HG02642 (cell line): ENCODE measurements around the gene SYN1.
A peak's percentile ranks its signal among the peaks of the same experiment; 100 is the strongest.
"Not testable (repeated sequence)": the region's sequence is repeated elsewhere in the genome, so short reads cannot be mapped to it uniquely, and the experiment has no call there.

Experiments used
- ATAC-seq: cut with Tn5 transposase; IDR thresholded peaks from one replicate; pipeline ENCODE4 v1.9.1; 2021; ENCODE audit warnings: mild to moderate bottlenecking; ENCODE audit not compliant: unreplicated experiment, poor library complexity

SYN1 gene

DNA sequence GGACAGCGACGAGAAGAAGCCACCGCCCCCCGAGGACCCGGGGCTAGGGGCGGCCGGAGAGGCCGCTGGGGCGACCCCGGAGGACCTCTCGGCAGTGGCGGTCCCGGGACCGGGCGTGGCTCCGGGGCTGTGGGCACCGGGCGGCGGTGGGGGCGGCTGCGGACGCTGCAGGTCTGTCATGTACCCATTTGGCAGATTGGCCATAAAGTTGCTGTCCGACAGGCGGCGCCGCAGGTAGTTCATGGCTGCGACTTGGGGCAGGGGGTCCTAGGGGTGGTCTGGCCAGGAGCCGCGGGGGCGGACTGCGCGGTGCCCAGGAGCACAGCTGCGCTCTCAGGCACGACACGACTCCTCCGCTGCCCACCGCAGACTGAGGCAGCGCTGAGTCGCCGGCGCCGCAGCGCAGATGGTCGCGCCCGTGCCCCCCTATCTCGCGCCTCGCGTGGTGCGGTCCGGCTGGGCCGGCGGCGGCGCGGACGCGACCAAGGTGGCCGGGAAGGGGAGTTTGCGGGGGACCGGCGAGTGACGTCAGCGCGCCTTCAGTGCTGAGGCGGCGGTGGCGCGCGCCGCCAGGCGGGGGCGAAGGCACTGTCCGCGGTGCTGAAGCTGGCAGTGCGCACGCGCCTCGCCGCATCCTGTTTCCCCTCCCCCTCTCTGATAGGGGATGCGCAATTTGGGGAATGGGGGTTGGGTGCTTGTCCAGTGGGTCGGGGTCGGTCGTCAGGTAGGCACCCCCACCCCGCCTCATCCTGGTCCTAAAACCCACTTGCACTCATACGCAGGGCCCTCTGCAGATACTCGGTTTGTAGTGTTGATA, at the start of gene SYN1:
SYN1 (minus strand) TSS at position 372 of the 817 bp plus-strand sequence; CDS start at position 243, 129 bp downstream.
- ATAC-seq, result peak; percentile 84

DNA sequence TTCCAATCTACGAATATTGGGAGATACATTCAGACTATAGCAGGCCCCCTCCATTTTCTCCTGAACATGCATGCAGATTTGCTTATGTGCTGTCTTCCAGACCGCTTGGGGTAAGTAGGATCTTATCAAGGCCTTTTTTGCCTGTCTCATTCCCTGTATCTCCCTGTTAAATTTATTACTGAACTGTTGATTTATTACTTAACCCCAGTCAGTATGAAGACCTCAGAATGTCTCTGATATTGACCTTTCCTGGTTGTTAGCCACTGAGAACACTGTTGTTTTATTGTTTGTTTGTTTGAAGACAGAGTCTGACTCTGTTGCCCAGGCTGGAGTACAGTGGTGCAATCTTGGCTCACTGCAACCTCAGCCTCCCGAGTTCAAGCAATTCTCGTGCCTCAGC, 46.1 kb upstream of the SYN1 start:
- ATAC-seq, result not testable (repeated sequence)

DNA sequence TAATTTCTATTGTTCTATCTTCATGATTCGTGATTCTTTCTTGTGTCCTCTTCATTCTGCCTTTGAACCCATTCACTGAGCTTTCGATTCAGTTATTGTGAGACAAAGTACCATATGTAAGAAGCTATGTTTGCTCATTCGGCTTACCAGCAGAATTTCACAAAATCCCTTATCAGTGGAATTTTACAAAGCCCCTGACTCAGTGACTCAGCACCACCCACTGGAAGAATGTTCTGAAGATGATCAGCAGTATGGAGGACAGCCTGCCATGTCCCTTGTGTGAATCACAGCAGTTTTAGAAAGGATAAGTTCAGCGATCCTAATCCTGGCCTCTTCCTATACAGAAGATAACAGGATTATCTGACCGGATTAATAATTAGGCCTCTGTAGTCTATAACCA, 45.1 kb upstream of the SYN1 start:
- no peak for ATAC-seq

DNA sequence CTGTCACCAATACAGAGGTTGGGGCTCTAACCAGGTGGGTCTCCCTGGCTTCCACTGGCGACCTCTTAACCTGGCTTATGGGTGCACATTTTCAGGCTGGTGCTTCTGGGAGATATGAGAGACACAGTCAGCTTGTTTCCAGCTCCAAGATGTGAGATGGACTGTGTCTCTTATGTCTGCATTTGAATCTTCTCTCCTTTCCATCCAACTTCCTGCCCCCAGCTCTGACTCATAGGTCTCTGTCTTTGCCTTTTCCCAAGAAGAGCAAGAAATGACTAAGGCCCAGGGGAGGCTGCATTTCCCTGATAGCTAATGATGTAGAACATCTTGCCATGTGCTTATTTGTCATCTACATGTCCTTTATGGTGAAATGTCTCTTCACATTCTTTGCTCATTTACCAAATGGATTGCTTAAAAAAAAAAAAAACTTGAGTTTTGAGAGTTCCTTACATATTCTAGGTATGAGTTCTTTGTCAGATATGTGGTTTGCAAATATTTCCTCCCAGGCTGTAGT, 42.5 kb upstream of the SYN1 start:
- ATAC-seq, result no peak

DNA sequence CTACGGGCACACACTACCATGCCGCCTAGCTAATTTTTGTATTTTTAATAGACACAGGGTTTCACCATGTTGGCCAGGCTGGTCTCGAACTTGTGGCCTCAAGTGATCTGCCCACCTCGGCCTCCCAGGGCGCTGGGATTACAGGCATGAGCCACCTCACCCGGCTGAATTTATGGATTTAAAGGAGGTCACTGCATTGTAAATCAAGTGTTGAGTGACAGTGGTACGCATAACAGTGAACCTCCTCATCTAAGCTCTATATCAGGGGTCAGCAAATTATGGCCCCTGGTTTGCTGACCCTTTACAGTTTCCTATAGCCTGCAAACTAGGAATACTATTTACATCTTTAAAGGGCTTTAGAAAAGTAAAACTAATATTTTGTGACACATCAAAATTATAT, 41.9 kb upstream of the SYN1 start:
- no peak for ATAC-seq

DNA sequence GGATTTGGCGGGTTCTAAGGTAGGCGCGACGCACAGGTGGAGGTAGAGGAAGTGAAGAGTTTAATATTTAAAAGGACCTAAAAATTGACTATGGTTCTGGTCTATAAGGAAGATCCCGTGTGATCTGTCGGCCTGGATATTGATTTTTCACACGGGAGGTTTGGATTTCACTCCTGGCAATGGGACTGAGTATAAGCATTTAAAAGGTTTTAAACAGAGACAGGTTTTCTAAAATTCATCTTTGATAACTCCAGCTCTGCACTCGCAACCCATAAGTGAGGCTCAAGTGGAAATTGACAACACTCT, 39.7 kb upstream of the SYN1 start:
- no peak for ATAC-seq

DNA sequence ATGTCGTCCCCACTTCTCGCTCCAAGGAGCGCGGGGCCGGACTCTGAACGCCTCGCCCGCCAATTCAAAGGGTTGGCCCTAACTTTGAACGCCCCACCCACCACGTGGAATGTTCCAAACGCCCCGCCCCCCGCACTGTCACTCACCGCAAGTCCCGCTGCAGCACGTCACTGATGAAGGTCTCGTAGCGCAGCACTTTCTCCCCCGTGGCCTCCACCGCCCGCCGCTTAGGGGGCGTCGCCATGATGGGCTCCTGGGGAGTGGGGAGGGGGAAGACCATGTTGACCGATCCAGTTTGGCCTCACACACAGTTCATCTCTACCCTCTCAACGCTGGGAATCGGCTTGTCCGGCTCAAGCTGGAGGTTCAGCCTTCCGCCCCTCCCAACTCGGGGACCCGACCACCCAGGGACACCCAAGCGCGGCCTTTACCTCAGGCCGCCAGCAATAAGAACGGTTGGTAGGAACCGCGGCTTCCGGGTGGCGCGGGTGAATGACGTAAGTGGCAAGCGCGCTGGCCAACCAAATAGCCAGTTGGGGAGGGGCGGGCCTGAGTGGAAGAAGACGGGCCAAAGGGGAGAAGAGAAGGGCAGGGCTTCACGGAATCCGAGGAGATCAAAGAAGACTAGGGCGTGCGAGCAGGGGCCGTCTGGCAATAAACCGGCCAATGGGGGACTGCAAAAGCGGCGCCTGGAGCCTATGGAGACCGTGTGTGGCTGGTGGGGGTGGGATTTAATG, 39.2 kb upstream of the SYN1 start, which contains the start of gene UXT:
UXT (minus strand) TSS at position 497 of the 737 bp plus-strand sequence; CDS start at position 244, 253 bp downstream.
- ATAC-seq, result peak; percentile 82

DNA sequence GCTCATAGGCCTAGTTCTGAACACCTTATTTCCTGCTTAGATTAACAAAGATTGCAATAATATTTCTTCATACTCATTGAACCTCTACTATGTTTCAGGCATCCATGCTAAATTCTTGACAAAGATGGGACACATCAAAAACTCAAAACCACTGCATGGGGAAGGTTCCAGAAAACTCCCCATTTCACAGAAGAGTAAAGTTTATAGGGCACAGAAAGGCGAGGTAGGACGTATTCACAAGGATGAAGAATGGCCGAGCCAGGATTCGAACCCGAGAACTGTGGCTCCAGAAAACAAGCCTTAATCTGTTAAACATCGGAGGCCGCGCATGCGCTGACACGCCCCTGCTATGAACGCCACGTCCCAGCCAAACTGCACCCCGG, 38.6 kb upstream of the SYN1 start:
- ATAC-seq, result no peak

DNA sequence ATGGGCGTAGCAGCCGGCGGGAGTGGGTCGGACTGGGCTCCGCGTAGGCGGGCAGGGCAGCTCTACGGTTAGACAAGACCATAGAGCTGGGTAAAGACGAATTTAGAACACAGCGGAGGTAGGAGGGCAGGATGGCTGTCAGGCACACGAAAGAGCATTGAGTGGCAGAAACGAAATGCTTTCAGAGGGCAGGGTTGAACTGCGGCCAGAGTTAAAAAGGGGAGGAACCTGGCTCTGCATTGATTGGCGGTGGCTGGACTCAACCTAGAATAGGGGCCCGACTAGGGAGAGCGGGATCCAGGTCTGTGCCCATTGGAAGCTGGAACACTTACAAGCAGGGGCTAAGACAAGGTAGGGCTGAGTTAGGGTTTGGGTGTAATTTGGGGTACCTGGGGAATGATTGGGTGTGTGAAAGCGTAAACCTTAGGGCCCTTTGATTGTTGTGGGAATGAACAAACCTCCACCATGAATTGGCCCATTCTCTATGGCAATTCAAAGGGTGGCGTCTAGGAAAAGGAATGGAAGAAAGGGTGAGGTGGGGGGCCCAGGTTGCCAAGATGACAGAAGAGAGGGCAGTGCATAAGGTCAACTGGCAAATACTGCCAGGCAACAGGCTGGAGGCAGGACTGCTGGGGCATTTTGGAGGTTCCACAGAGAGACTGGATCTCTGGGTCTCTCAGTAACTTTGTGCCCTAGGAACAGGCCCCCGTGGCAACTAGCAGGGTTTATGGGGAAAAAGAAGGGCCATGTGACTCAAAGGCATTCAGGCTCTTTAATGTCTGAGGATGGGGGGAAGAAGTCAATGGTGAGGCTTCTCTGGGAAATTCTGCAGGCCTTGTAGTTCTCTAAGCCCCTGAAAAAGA, 31.6 kb upstream of the SYN1 start:
- ATAC-seq, result no peak

DNA sequence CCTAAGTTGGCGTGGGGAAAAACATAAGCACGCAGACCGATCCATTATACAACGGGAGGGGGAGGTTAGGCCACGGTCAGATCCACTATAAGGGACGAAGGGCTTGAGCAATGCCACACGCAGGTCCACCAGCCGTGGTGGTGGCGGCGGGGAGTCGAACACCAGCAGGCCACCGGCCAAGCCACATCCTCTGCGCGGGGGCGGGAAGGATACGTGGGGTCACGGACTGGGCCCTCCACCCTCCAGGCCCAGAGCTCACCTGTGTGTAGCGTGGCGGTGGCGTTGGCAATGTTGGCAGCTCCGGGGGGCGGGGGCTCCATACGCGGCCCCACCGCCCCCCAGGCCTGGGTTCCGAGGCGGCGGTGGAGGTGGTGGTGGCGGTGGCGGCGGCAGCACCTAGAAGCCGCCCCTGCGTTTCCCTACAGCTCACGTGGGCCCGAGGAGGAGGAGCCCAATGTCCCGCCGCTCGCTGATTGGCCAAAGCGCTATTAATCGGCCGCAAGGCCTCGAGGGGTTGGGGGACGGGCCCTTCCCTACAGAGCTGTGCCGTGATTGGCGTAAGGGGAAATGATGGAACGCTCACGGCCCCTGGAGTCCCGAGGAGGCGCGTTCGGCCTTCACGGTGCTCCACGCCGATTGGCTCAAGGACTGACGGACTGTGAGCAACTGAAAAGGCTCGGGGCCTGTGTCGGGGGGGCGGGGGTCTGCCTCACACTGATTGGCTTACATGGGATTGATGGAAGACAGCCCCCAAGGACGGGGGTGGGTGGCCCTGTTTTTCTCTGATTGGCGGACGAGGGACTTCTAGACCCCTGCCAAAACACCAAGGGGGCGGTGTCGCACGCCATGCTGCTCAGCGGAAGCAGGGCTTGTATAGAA, 30.7 kb upstream of the SYN1 start, which contains the start of gene ELK1:
ELK1 (minus strand) TSS at position 400 of the 879 bp plus-strand sequence. CDS start 9,122 bp downstream, outside the sequence.
- peak; percentile 92 for ATAC-seq

DNA sequence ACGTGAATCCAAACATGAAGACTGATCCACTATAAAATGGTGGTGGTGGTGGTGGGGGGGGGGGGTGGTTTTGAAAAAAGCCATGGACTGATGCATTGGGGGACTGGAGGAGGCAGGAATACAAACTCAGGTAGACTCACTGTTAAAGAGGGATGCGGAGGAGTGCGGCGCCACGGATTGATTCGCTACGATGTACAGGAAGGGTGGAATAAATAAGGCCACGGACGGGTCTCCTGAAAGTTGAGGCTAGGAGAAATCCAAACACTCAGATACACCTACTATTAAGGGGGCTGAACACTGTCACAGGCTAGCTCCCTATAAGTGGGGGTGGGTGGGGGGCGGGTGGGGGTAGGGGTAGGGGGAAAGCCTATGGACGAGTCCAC, 30.1 kb upstream of the SYN1 start:
- ATAC-seq, result no peak

DNA sequence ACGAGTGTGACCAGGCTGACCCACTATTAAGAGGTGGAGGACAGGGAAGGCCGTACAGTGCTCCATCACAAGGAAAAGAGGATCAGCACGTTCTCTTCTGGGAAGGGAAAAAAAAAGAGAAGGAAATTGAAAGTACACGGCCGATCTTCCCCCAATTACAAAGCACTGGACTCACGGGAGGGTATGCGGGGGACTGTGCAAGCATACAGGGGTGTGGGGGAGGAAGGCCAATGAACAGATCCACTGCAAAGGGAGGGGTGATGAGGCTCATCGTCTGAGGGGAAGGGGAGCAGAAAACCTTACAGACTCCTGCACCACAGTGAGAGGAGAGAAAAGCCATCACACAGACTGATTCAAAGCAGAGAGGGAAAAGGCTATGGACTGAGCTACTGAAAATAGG, 29.6 kb upstream of the SYN1 start:
- no peak for ATAC-seq

DNA sequence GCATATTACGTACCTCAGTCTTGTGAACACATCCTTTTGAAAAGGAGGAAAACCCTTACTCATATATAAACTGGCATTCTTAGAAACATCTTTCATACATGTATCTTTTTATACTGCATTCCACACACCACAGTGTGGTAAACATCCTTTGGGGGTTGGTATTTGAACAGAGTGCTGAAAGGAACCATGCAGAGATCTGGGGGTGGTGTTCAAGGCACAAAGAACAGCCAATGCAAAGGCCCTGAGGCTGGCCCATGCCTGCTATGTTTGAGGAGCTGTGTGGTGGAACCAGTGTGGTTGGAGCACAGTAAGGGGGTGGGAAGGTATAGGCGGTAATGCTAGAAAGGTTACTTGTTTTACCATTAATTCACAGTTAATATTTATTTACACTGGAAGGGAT, 28.7 kb upstream of the SYN1 start:
- ATAC-seq, result no peak

DNA sequence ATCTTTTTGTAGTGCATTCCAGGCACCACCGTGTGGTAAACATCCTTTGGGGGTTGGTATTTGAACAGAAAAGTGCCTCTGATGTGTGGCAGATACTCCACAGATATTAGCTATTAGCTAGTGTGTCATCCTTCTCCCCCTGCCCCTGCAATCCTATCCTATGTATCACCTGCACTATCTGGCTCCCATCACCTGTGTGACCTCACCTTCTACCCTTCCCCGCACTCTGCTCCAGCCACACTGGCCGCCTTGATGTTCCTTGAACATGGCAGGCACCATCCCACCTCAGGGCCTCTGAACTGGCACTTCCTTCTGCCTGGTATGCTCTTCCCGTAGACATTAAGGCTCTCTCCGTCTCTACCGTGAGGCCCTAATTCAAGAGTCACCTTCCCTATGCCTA, 27.0 kb upstream of the SYN1 start:
- ATAC-seq, result no peak

DNA sequence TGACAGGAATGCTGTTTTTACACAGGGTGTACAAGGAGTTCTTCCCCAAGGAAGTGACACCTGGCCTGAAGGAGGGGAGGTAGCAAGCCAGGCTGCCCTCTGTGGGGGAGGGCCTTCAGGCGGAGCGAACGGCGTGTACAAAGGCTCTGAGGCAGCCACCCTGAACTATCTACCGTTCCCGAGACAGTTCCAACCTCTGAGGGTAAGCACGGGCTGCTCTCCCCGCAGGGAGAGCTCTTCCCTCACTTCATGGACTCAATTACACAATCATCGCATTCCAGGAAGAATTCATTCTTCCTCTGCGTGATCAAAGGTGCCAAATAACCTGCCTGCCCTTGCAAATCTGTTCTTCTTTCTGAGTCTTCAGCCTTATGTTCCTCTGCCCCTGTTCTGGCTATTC, 25.9 kb upstream of the SYN1 start:
- ATAC-seq, result no peak

DNA sequence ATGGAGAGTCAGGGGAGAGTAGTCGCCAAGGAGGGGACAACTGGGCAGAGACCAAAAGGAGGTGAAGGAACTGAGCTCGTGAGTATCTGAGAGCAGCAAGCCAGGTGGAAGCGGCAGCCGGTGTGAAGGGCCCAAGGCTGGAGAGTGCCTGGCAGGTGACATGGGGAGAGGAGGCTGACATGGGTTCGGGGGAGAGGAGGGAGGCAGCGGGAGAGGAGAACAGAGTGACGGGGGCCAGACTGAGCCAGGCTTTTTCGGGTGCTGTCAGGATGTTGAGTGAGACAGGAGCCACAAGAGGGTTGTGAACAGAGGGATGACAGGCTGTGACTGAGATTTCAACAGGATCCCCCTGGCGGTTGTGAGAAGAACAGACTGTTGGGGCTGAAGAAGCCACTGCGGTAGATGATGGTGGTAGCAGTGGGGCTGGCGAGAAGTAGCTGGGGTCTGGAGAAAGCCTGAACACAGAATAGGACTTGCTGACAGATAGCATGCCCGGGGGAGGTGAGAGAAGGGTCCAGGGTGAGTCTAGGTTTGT, 25.0 kb upstream of the SYN1 start:
- no peak for ATAC-seq

DNA sequence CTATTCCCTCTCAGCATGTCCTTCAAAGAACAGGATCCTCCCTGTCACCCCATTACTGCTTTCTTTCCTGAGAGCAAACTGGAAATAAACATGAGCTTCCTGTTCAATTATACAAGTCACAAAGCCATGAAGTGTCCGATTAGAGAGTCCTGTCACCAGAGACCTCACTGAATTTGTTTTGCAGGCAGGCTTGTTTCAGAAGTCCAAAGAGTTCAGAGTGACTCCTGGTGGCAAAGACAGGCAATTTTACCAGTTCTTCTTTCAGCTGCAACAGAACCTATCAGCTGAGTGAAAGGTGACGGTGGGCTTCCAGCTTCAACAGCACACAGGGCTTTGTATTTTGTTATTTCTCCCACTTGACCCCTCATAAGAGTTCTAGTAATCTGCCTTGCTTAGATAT, 24.3 kb upstream of the SYN1 start:
- ATAC-seq, result no peak

DNA sequence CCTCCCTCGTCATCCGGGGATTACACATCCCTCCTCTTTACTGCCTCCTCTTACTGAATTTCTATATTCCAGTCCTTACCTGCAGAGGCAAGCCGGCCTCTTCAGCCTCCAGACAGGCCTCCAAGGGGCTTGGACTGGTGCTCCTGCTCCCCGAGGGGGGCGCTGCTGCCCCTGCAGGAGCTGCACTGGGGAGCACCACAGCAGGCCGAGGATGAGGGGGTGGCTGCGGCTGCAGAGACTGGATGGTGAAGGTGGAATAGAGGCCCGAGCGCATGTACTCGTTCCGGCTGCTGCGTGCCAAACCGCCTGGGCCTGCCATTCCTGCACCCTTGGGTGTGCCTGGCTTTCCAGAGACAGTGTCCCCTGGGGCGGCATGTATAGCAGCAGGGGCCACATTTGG, 19.2 kb upstream of the SYN1 start:
- ATAC-seq, result no peak

DNA sequence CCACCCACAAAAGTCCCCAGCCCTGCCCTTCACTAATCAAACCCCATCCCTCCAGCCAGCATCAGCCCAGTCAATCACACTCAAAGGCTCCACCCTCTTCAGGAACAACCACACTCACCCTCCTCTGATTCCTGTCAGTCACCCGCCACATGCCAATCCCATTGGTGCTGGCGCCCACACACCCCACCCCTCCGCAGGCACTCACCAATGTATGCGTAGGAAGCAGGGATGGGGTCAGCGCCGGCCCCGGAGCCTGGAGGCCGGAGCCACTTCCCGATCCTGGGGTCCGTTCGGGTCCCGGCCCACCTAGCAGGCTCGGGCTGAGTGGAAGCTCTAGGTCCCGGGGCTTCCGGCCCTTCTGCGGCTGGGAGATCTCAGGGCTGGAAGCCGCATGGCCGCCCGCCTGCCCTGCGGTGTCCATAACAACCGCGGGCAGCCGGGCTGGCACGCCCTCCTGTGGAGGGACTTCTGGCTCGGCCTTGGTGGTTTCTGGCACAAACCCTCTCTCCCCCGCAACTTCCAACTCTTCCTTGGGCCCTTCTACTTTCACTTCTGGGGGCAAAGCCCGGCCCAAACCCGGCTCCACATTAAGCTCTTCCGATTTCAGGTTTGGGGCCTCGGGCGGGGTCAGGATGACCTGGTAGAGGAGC, 18.0 kb upstream of the SYN1 start:
- peak; percentile 91 for ATAC-seq
